ENCODE data around the gene LOXL3.
A peak's percentile ranks its signal among the peaks of the same experiment; 100 is the strongest.

The LOXL3 gene, protein sequence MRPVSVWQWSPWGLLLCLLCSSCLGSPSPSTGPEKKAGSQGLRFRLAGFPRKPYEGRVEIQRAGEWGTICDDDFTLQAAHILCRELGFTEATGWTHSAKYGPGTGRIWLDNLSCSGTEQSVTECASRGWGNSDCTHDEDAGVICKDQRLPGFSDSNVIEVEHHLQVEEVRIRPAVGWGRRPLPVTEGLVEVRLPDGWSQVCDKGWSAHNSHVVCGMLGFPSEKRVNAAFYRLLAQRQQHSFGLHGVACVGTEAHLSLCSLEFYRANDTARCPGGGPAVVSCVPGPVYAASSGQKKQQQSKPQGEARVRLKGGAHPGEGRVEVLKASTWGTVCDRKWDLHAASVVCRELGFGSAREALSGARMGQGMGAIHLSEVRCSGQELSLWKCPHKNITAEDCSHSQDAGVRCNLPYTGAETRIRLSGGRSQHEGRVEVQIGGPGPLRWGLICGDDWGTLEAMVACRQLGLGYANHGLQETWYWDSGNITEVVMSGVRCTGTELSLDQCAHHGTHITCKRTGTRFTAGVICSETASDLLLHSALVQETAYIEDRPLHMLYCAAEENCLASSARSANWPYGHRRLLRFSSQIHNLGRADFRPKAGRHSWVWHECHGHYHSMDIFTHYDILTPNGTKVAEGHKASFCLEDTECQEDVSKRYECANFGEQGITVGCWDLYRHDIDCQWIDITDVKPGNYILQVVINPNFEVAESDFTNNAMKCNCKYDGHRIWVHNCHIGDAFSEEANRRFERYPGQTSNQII

DNA sequence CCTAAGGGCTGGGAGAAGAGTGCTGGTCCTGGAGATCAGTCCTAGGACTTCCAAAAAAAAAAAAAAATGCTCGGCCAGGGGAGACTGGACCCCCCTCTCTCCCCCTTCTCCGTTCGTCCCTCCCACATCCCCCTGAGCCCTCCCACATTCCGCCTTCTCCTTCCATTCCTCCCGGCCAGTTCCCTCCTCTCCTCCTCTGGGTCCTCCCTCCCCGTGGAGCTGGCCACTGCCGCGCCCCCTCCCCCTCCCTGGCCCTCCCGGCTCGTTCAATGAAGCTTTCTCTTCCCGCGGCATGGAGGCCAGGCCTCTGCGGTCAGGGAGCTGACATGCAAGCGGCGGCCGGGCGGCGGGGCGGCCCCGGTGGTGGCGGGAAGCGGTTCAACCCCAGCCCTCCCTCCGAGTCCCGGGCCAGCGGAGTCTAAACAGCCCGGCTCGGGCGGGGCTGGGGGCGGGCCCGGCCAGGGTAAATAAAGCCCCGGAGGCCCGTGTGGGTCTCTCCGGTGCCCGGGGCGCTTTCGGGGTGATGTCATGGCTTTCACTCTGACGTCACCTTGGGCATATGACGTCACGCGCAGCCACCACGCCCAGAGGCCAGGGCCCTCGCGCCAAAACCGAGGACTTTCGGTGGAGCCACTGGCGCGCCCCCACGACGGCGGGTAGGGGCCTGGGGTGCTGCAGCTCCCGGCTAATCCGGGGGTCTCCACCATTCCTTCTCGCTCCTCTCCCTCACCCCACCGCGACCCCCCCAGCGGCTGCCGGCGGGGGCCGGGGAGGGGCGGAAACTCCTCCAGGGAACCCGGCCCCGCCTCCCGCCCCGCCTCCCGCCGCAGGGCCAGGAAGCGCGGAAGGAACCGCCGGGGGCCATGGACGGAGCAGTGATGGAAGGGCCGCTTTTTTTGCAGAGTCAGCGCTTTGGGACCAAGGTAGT, at the start of gene LOXL3, which contains the start of gene DOK1:
Gene LOXL3, minus strand, starts transcription at position 51 of the 928 bp plus-strand sequence. CDS start 1,308 bp downstream, outside the sequence.
Gene DOK1, plus strand, starts transcription at position 829 of the 928 bp plus-strand sequence. Its CDS starts 35 bp downstream, at position 864.
- peak; percentile 92 for DNase-seq

DNA sequence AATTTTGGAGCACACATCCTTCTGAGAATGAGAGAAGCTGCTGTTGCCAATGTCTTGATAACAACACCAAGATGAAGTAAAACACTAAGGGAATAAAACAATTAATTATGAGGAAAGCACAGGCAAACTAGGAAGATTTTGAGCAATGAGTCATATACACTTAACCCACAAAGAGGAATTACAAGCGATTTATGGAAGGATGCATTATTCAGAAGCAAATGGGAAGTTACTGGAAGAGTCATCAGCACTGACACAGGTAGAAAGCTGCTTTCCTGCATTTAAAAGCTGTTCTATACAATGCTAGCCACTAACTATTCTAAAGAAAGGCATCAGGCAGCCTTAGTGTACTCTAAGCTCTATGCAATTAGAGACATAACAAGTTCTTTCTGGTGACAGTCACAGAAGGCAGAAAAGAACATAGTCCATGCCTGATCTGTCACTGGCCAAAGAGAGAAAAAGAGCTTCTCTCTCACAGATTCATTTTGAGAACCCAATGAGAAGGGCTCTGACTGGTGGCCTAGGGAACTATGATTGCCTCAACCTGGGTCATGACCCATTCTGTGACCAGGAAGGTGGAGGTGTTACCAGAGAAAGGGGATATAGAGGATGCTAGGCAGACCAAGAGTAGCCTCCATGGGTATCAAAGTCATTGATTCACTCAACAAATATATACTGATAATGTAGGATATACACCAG, 49.0 kb upstream of the LOXL3 start:
- DNase-seq = no peak

DNA sequence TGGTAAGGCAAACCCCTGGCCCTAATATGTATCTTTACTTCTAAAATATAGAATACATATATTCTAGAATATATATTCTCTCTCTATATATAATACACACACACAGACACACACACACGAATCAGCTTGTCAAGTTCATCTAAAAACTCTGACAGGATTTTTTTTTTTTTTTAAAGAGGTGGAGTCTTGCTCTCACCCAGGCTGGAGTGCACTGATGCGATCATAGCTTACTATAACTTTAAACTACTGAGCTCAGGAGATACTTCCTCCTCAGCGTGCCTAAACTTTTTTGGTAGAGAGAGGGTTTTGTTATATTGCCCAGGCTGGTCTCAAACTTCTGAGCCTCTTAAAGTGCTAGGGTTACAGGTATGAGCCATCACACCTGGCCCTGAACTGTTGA, 45.9 kb upstream of the LOXL3 start:
- no peak for DNase-seq

DNA sequence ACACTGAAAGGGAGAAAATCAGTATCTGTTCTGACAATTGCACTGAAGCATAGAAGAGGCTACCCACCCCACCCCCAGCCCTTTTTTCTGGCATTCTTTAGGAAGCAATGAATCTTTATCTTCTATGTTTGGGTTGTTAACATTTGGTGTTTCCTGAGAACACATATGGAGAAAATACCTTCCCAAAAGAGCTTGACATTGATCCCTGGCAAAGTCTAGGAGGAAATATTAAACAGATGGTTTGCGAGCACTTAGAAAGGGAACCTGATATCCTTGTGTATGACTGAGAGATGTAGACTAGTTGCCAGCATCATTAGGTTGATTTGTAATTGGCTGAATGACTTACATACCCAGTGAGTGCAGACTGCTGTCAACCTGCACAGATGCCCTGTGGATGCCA, 43.7 kb upstream of the LOXL3 start:
- no peak for DNase-seq

DNA sequence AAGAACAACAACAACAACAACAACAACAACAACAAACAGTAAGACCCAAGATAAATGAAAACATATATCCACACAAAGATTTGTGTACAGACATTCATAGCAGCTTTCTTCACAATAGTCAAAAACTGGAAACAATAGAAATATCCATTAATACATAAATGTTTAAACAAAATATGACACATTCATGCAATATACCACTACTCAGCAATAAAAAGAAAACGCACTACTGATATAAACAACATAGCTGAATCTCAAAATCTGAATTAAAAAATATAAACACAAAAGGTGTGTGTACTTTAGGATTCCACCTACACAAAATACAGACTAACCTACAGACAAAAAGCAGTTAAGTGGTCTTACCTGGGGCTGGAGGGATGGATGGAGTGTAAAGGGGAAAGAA, 42.8 kb upstream of the LOXL3 start:
- no peak for DNase-seq

DNA sequence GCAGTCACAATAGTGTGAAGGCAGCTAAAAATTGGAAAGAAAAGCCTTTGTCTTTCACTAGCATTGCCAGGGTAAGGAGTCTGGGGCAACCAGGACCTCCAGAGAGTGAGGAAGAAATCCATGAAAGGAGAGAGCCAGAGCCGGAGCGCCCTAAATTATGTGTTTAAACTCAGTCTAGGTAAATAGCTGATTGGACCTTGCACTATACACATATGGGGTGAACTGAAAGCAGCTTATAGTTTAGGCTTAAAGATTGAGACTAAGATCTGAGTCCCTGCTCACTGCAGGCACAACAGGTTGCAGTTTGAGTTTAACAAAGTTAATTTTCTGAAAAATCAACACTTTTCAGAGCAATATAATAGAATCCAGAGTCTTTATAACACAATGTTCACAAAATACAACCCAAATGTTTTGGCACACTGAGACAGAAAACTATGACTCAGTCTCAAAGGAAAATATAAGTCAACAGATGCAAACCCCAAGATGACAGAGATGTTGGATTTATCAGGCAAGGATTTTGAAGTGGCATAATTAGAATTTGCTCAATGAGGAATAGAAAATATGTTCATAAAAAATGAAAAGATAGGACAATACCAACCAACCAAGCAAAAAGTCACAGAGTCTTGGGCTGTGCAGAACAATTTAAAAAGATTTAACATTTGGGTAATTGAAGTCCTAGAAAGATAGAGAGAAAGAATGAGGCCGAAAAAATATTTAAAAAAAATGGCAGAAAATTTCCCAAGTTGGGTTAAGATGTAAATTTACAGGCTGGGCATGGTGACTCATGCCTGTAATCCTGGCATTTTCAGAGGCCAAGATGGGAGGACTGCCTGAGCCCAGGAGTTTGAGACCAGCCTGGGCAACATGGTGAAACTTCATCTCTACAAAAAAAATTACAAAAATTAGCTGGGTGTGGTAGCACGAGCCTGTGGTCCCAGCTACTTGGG, 40.4 kb upstream of the LOXL3 start:
- DNase-seq = no peak

DNA sequence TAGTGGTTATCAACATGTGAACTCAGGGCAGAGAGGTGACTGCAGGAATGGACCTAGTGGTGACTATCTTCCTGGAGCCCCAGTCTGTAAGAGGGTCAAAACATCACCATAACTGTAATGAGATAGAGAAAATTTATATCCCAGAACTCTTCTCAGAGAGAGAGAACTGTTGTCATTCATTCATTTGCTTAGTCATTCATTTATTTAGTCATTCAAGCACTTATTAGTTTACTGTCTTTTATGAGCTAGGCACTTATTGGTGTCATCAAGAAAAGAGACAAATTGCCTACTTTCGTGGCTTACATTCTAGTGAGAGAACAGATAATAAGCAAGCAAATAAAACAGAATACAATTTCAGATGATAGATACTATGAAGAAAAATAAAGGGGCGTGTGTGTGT, 34.9 kb upstream of the LOXL3 start:
- no peak for DNase-seq

DNA sequence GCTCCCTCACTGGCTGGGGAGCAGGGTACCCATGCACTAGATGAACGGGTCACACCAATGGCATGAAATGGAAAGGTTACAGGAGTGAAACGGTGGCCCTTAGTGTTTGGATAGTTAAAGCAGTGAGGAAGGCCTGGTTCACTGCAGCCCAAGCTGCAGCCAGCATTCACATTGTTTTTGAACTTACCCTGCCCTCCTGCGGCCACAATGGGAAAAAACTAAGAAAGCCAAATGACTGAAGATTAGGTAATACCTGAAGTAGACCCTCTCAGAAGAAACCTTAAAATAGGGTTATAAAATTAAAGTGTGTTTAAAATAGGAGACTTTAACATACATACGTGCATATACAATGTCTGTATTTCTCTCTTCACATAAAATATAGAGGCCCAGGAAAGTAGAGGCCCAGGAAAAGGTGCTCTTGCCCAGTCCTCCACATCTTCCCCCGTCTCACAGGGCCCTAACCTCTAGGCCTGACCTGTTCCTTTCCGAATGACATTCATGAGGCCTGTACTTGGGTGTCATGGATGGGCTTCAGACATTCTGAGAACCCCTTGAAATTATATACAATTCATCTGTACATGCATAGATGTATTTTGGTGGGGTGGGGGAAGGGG, 34.0 kb upstream of the LOXL3 start:
- peak; percentile 67 for DNase-seq

DNA sequence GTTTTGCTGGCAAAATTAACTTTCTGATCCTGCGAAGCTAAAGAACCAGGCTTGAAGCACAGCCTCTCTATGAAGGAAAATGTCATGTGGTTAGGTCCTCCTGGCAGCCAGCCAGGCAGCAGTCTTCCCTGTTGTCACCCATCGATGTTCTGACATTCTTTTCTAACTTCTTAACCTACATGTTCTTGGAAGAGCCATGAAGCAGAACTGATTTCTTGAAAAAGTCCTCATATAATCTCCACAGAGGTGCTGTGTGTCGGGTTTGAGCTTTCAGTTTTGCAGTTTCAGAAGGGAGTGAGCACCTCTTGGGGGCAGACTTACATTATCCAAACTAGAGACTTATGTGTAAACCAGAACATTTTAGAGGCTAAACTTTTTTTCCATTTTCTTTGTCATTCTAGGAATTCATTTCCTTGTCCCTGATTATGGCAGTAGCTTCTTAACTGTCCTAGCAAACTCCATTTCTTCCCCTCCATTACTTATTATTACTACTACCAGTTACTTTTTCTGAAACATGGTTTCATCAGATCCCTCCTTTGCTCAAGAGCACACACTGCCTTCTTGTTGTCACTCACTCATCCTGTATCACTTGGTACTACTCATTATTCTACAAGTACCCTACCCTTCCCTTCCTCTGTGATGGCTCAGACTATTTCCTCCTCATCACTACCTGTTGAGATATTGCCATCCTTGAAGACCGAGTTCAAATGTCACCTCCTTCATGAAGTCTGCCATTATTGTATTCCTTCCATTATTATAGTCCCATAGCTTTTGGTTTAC, 31.9 kb upstream of the LOXL3 start:
- DNase-seq = peak; percentile 46

DNA sequence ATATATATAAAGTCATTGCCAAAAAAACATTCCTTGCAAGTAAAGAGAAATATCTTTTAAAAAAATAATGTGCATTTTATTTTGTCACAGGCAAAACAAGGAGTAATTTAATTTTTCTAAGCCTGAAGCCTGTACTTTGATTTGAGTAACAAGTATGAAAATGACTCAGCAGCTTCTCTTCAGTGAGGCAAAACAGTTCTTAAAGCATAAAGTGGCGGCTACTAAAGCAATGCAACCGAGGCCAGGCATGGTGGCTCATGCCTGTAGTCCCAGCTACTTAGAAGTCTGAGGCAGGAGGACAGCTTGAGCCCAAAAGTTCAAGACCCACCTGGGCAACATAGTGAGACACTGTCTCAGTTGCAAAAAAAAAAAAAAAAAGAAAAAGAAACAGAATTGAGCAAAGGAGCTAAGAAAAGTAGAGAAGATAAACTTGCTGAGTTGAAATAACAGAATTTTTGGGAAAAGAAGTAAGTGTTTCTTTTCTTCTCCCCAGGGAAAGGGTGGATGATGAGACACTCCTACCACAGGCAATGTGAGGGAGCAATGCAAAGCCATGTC, 30.4 kb upstream of the LOXL3 start:
- peak; percentile 29 for DNase-seq

DNA sequence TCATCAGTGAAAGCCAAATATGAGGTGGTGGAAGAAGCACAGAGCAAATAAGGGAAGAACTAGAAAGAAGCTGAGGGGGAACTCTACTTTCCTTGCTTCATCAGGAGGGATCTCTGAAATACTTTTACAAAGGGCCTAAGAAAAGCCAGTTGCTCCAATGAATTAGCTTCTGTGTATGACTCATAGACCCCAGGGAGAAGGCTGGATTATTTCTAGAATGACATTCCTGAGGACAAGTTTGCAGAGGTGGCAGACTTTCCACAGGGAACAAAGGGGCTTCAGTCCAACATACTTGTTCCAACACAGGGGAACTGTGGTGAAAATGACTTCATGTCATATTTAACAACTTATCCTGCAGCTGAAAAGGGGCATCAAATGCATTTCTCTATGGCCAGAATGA, 29.8 kb upstream of the LOXL3 start:
- no peak for DNase-seq

DNA sequence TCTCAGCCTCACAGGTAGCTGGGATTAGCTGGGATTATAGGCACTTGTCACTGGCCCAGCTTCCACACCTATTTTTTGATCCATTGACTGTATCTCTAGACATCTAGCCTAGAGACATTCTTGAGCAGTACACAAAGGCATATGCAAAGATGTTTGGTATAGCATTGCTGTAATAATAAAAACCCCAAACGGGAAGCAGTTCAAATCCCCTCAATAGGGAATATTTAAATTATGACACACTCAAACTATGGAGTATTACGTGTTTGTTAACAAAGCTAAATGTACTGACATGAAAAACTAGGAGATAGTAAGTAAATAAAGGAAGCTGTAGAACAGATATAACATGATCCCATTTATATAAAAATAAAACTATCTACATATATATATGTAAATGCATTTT, 28.4 kb upstream of the LOXL3 start:
- DNase-seq = no peak

DNA sequence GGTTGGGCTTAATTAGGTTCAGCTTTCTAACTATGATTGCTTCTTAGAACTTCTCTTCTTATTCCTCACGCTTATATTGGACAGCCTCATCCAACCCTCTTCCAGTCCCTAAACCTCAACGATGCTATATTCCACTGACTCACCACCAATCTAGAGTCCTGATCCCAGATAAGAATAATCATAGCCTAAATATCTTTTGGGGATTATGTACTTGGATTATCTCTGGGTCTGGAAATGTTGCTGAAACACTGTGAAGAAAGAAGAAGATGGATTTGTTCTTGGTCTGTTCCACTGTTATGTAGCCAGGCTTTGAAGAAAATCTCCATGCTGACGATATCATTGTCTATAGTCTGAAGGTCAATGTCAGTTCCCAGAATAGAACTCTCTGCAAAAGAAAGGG, 27.7 kb upstream of the LOXL3 start:
- no peak for DNase-seq

DNA sequence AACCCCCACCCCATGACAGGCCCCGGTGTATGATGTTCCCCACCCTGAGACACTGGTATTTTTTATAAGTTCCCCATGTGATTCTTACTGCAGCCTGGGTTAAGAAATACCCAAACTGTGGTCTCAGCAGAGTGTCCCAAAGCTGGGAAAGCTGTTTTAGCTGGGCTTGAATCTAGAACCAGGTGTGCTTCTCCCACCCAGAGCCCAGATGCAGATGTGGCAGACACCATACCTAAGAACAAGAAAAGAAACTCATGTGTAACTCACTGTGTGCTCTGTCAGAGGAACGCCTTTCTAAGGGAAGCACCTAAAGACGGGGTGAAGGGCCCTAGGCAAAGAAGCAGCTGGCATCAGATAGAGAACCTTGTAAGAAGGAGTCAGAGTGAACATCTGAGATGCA, 24.7 kb upstream of the LOXL3 start:
- no peak for DNase-seq

DNA sequence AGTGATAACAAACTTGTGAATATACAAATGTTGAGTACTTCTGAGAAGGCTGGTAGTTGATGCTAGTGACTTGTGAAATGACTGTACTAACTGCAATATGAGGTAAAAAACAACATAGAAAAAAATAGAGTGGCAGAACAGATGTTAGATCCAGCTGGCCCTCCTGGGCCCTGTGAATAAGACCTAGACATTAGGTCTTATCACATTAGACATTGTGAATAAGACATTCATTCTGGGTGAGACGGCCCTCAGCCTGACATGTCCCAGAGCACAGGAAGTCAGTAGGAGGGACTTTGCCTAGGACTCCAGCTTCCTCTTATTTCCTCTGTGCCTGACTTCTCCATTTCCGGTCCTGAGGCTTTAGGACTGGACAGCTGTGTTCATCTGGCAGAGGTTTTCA, 23.7 kb upstream of the LOXL3 start:
- DNase-seq = no peak

DNA sequence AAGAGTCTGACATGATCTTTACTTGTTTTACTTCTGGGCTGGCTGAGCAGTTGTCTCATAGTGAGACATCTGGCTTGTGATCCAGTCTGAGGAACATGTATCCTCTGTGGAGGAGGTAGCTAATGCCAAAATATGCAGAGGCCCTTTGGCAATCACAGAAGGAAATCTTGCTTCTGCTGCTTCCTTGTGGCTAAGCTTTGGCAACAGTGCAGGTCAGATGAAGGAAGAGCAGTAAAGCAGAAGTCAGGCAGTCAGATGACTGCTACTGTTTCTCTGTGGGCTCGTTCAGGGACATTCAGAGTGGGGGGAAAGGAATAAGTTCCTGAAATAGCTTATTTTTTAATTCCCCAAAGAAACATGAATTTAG, 23.1 kb upstream of the LOXL3 start:
- DNase-seq = no peak

DNA sequence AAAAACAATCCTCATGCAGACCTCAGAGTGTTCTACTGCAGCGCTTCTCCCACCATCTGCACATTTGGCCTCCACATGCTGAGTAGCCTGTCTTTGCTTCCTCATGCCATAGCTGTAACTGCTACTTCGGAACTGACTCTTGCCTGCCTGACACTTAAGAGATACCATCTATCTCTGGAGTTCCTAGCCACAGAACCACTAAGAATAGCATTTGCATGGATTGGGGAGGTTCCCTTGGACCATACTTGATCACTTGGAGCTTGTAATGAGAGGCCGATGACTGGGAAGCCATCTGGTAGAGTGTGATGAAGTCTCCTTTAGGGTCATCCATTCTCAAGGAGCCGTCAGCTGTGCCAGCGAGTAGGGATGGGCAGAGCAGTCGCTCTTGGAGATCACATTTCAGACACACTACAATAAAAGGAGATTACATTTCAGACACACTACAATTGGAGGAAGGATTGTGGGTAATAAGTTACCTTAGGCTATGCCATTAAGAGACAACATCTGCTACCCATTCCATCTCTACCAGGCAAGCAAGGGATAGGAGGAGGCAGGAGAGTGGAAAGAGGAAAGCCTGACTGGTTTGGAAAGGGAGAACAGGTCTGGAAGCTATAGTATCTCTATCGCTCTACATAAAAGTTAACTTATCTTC, 22.6 kb upstream of the LOXL3 start:
- DNase-seq = no peak

DNA sequence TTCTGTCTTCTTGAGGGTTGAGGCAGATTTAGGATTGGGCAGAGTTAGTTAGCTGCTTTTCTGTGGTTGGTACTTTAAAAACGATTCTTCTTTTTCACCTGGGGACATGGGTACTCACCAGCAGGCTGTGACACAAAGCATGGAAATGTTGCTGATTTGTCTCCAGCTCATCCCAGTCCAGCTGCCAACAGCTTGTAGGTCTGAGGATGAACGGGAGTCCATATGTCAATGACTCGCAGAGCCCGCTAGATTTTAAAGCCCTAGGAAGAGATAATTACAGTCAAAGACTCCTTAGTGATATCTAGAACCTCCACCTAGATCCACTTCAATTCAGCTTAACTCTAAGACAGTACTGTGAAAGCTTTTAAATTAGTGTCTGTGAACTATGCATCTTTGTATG, 21.6 kb upstream of the LOXL3 start:
- no peak for DNase-seq

Measured in stimulated activated CD4-positive, alpha-beta T cell treated with anti-CD3 and anti-CD28 coated beads, Interleukin-15, amount 100 ng/mL, for 24 hours (primary cell).